GM19023 (cell line): ENCODE results near the gene HDLBP.

Source experiments
- ATAC-seq: cut with Tn5 transposase; IDR thresholded peaks from one replicate; pipeline ENCODE4 v1.9.1; 2021; ENCODE audit warnings: mild to moderate bottlenecking, moderate library complexity; ENCODE audit not compliant: unreplicated experiment

HDLBP gene

GRCh38 chr2:241230435-241230834, 85.0 kb downstream of the HDLBP start:
- no peak for ATAC-seq

- ATAC-seq, result no peak
Measured at GRCh38 chr2:241229563-241230401, 85.7 kb downstream of the HDLBP start.

- ATAC-seq, result no peak
Measured at GRCh38 chr2:241228860-241229516, 86.5 kb downstream of the HDLBP start.

- ATAC-seq, result no peak
Measured at GRCh38 chr2:241228081-241228859, 87.2 kb downstream of the HDLBP start.

GRCh38 chr2:241227594-241227993, 87.9 kb downstream of the HDLBP start:
- no peak for ATAC-seq

GRCh38 chr2:241226723-241227572, 88.5 kb downstream of the HDLBP start:
- no peak for ATAC-seq

- no peak for ATAC-seq
Measured at GRCh38 chr2:241225983-241226382, 89.5 kb downstream of the HDLBP start.

- no peak for ATAC-seq
Measured at GRCh38 chr2:241225545-241225944, 89.9 kb downstream of the HDLBP start.

GRCh38 chr2:241224851-241225438, 90.5 kb downstream of the HDLBP start:
- no peak for ATAC-seq

- ATAC-seq, result no peak
Measured at GRCh38 chr2:241224018-241224850, 91.2 kb downstream of the HDLBP start.

- no peak for ATAC-seq
Measured at GRCh38 chr2:241223211-241224017, 92.1 kb downstream of the HDLBP start.

GRCh38 chr2:241219856-241220356, 95.6 kb downstream of the HDLBP start:
- ATAC-seq, result no peak

- ATAC-seq, result no peak
Measured at GRCh38 chr2:241219030-241219382, 96.5 kb downstream of the HDLBP start.

- no peak for ATAC-seq
Measured at GRCh38 chr2:241218131-241219029, 97.1 kb downstream of the HDLBP start.

- peak; percentile 63 for ATAC-seq
Measured at GRCh38 chr2:241217320-241218031, 98.0 kb downstream of the HDLBP start.

- no peak for ATAC-seq
Measured at GRCh38 chr2:241216211-241216761, 99.2 kb downstream of the HDLBP start.
